Calu3 (cell line): ENCODE measurements around the gene RABEP1. TPM values are rescaled to one million over a fixed set of nuclear protein-coding genes. Genes with fewer than 3 reads are reported as not detected.

Experiments
- BruUV-seq: library from RNA; stranded (reverse); fragments of 400-500 nt; replicated peaks from 2 replicates; lab custom pipeline; 2021; lab: Mats Ljungman, UMichigan
- CTCF ChIA-PET: fragments of 300-600 bp; sonication (Branson Sonifier 250); formaldehyde crosslinking; loops from one replicate; lab custom pipeline; 2022; ENCODE audit warnings: antibody characterized with exemption; lab: Charles Lee
- DNase-seq: peaks from one replicate; pipeline ENCODE4 v3.0.0; 2022
- H3K27ac Mint-ChIP-seq: one replicate; pipeline ENCODE4 v1.8.0; 2022; ENCODE audit warnings: mixed read lengths; ENCODE audit not compliant: unreplicated experiment
- H3K27me3 Mint-ChIP-seq: one replicate; pipeline ENCODE4 v1.8.0; 2022; ENCODE audit warnings: mixed read lengths; ENCODE audit not compliant: unreplicated experiment
- H3K36me3 Mint-ChIP-seq: one replicate; pipeline ENCODE4 v1.8.0; 2022; ENCODE audit warnings: mild to moderate bottlenecking, moderate library complexity, mixed read lengths; ENCODE audit not compliant: insufficient read depth, unreplicated experiment
- H3K4me1 Mint-ChIP-seq: one replicate; pipeline ENCODE4 v1.8.0; 2022; ENCODE audit warnings: mild to moderate bottlenecking, low read depth, mixed read lengths; ENCODE audit not compliant: unreplicated experiment
- H3K4me3 Mint-ChIP-seq: one replicate; pipeline ENCODE4 v1.8.0; 2022; ENCODE audit warnings: mild to moderate bottlenecking, low read depth, moderate library complexity, mixed read lengths; ENCODE audit not compliant: unreplicated experiment
- H3K9me3 Mint-ChIP-seq: one replicate; pipeline ENCODE4 v1.8.0; 2022; ENCODE audit warnings: low read depth, mixed read lengths; ENCODE audit not compliant: unreplicated experiment
- CTCF ChIP-seq: fragments of 200-600 bp; IDR thresholded peaks from one replicate; pipeline ENCODE4 v1.8.0; 2022; ENCODE audit warnings: antibody characterized with exemption; ENCODE audit not compliant: unreplicated experiment
- intact Hi-C: fragments of 100-400 bp; cut with micrococcal nuclease; formaldehyde crosslinking; loops from one replicate; pipeline ENCODE4 v1.10.0; 2022; ENCODE audit not compliant: unreplicated experiment
- total RNA-seq: library from RNA; stranded (reverse); gene quantifications from 2 replicates; pipeline ENCODE4 v1.2.3, GENCODE V29; 2022

The RABEP1 gene
- total RNA-seq, 1 experiment from 2014 or later: 33.5 TPM

- H3K9me3 Mint-ChIP-seq: no peaks in the 10 kb centered on the region
- CTCF ChIA-PET: interaction anchor here (1.4 to 1.6 kb wide), 2 partner anchors 19 to 295 kb away, joined by 3 read pairs; partner anchors contain the start of gene RABEP1
- peaks cover 17% of the 10 kb centered on the region for H3K4me1 Mint-ChIP-seq
- intact Hi-C loops: no loop called here
- no peak overlapping the region for H3K27ac Mint-ChIP-seq
- no peak for TF ChIP-seq CTCF
- no peak for DNase-seq
- no peaks in the 10 kb centered on the region for H3K27me3 Mint-ChIP-seq
- no peak overlapping the region for H3K4me3 Mint-ChIP-seq
- H3K36me3 Mint-ChIP-seq: no peaks in the 10 kb centered on the region
- BruUV-seq: no TSS peak
Measured at GRCh38 chr17:5262416-5262991, 19.6 kb upstream of the RABEP1 start.

- Mint-ChIP-seq H3K27me3 (no peaks in the 10 kb centered on the region), H3K4me3 (no peak overlapping the region), H3K4me1 (peaks cover 17% of the 10 kb centered on the region), H3K36me3 (no peaks in the 10 kb centered on the region), H3K9me3 (no peaks in the 10 kb centered on the region), H3K27ac (no peak overlapping the region)
- no peak for DNase-seq
- intact Hi-C loops: no loop called here
- no peak for TF ChIP-seq CTCF
- no TSS peak for BruUV-seq
- CTCF ChIA-PET: interaction anchor here (1.4 kb wide), 1 partner anchor 296 kb away, joined by 3 read pairs; no protein-coding TSS in a partner anchor
Measured at GRCh38 chr17:5263441-5263840, 18.6 kb upstream of the RABEP1 start.

GRCh38 chr17:5264893-5265292 is 17.2 kb upstream of the RABEP1 start:
- no peaks in the 10 kb centered on the region for H3K27me3 Mint-ChIP-seq
- no peak overlapping the region for H3K27ac Mint-ChIP-seq
- CTCF ChIA-PET: no interaction called here
- H3K36me3 Mint-ChIP-seq: no peaks in the 10 kb centered on the region
- BruUV-seq: no TSS peak
- intact Hi-C loops: no loop called here
- TF ChIP-seq CTCF: no peak
- DNase-seq: no peak
- no peaks in the 10 kb centered on the region for H3K9me3 Mint-ChIP-seq
- H3K4me1 Mint-ChIP-seq: peaks cover 17% of the 10 kb centered on the region
- no peak overlapping the region for H3K4me3 Mint-ChIP-seq

GRCh38 chr17:5269241-5269960 is 12.7 kb upstream of the RABEP1 start:
- CTCF ChIA-PET: no interaction called here
- no peak overlapping the region for H3K27ac Mint-ChIP-seq
- H3K36me3 Mint-ChIP-seq: no peaks in the 10 kb centered on the region
- intact Hi-C loops: no loop called here
- no peak for DNase-seq
- H3K9me3 Mint-ChIP-seq: no peaks in the 10 kb centered on the region
- no TSS peak for BruUV-seq
- TF ChIP-seq CTCF: no peak
- no peaks in the 10 kb centered on the region for H3K4me1 Mint-ChIP-seq
- H3K27me3 Mint-ChIP-seq: no peaks in the 10 kb centered on the region
- no peak overlapping the region for H3K4me3 Mint-ChIP-seq
